HG02973 (cell line): ENCODE measurements around the gene OSBPL6.
"Not testable (repeated sequence)": the region's sequence is repeated elsewhere in the genome, so short reads cannot be mapped to it uniquely, and the experiment has no call there.

ENCODE experiments used
- ATAC-seq: cut with Tn5 transposase; IDR thresholded peaks from one replicate; pipeline ENCODE4 v1.9.1; 2021; ENCODE audit warnings: moderate library complexity; ENCODE audit not compliant: unreplicated experiment

OSBPL6 gene

DNA sequence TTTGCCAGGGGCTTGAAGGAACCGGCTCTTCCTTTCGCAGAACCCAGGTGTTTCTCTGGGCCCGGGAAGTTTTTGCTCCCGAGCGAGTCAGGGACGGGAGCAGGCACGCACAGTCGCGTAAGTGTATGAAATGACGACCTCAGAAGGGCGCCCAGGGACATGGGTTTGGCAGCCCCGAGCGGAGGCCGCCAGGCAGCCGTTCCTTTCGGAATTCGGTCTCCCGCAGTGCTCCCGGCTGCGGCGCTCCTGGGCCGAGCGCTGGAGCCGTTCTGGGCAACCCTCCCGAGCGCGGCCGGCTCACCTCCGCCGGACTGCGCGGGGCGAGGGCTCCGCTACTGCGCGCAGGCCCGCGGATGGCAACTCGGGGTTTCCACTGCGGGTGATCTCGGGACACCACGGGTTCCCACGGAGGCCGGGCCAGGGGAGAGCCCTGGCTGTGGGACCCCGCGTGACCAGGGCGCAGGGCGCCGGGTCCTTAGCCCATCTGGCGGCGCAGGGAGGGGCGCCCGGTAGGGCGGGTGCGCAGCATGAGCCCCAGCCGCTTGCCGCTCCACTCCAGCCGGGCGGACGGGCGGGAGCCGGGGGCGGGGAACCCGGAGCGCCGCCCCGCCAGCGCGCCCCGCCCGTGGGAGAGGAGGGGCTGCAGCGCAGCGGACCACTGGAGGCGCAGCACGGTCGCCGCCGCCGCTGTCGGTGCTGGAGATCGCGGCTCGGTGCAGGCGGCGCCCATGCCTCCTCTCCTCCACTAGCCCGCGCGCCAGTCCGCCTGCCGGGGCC lies at the start of gene OSBPL6:
Gene OSBPL6 (plus strand): TSS at position 690 of the 777 bp plus-strand sequence. CDS start 111,673 bp downstream, outside the sequence.
- peak; percentile 94 for ATAC-seq

- no peak for ATAC-seq
These were observed 42.3 kb upstream of the OSBPL6 start for GRCh38 chr2:178152033-178152432.

GRCh38 chr2:178152542-178152941 lies 41.8 kb upstream of the OSBPL6 start:
- no peak for ATAC-seq

GRCh38 chr2:178152977-178153376 lies 41.3 kb upstream of the OSBPL6 start:
- no peak for ATAC-seq

DNA sequence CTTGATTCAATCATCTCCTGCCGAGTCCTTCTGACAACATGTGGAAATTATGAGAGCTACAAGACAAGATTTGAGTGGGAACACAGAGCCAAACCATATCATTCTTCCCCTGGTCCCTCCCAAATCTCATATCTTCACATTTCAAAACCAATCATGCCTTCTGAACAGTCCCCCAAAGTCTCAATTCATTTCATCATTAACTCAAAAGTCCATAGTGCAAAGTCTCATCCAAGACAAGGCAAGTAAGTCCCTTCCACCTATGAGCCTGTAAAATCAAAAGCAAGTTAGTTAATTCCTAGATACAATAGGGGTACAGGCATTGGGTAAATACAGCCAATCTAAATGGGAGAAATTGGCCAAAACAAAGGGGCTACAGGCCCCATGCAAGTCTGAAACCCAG lies 40.4 kb upstream of the OSBPL6 start:
- not testable (repeated sequence) for ATAC-seq

- ATAC-seq: no peak
These were observed 38.8 kb upstream of the OSBPL6 start for GRCh38 chr2:178155524-178155923.

- ATAC-seq: no peak
These were observed 36.7 kb upstream of the OSBPL6 start for GRCh38 chr2:178157574-178157973.

DNA sequence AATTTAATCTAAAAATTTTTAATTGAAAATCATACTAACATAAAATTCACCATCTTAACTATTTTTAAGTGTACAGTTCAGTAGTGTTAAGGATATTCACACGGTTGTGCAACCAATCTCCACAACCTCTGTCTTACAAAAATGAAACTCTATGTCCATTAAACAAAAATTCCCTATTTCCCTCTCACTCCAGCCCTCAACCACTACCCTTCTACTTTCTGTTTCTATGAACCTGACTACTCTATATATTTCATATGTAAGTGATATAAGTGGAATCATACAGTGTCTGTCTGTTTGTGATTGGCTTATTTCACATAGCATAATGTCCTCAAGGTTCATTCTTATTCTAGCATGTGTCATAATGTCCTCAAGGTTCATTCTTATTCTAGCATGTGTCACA lies 34.3 kb upstream of the OSBPL6 start:
- ATAC-seq: no peak

- ATAC-seq: no peak
These were observed 33.7 kb upstream of the OSBPL6 start for GRCh38 chr2:178160601-178161000.

GRCh38 chr2:178163395-178163794 lies 30.9 kb upstream of the OSBPL6 start:
- no peak for ATAC-seq

- ATAC-seq: no peak
These were observed 30.4 kb upstream of the OSBPL6 start for GRCh38 chr2:178163911-178164310.

- ATAC-seq: no peak
These were observed 20.7 kb upstream of the OSBPL6 start for GRCh38 chr2:178173657-178174056.

- no peak for ATAC-seq
These were observed 17.1 kb upstream of the OSBPL6 start for GRCh38 chr2:178177066-178177679.

DNA sequence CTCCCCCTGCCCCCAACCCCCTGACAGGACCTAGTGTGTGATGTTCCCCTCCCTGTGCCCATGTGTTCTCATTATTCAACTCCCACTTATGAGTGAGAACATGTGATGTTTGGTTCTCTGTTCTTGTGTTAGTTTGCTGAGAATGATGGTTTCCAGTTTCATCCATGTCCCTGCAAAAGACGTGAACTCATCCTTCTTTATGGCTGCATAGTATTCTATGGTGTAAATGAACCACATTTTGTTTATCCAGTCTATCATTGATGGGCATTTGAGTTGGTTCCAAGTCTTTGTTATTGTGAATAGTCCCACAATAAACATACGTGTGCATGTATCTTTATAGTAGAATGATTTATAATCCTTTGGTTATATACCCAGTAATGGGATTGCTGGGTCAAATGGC lies 13.7 kb upstream of the OSBPL6 start:
- not testable (repeated sequence) for ATAC-seq

GRCh38 chr2:178187861-178188260 lies 6.5 kb upstream of the OSBPL6 start:
- ATAC-seq: no peak

GRCh38 chr2:178188466-178188865 lies 5.8 kb upstream of the OSBPL6 start:
- ATAC-seq: no peak

GRCh38 chr2:178191004-178191508 lies 3.3 kb upstream of the OSBPL6 start:
- ATAC-seq: no peak

DNA sequence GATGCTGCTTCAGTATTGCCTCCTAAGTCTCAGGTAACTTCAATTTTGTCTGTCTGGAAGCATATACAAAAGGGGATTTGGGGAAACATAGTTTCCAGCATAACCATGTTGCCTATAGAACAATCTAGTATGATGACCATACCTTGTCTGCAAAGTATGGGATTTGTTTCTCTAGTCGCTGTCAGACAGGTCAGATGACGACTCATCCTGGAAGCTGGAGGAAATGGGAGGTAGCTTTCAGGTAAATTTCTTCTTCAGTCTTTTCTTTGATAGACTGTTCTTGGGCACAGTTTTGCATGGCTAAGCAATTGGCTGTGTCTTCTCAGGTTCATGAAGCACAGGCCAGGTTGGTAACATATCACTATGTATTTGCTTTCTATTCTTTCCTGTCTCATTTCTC lies 2.8 kb upstream of the OSBPL6 start:
- ATAC-seq: no peak

- ATAC-seq: no peak
These were observed 853 bp upstream of the OSBPL6 start for GRCh38 chr2:178193496-178193822.

GRCh38 chr2:178194600-178195389 lies 483 bp downstream of the OSBPL6 start:
- no peak for ATAC-seq

- ATAC-seq: no peak
These were observed 1.3 kb downstream of the OSBPL6 start for GRCh38 chr2:178195390-178196166.
